Activated T-cell treated with anti-CD3 and anti-CD28 coated beads, Interleukin-2, amount 50 U/mL, for 24 hours (primary cell): Measurements from ENCODE around the gene CDK6.
A peak's percentile ranks its signal among the peaks of the same experiment; 100 is the strongest.

ENCODE experiments used
- DNase-seq: peaks from one replicate; pipeline ENCODE4 v3.0.0-alpha.2; 2020
- H3K27ac Mint-ChIP-seq: 2 replicates; pipeline ENCODE4 v1.8.0; 2020; ENCODE audit warnings: mild to moderate bottlenecking, mixed read lengths
- H3K27me3 Mint-ChIP-seq: 2 replicates; pipeline ENCODE4 v1.8.0; 2020; ENCODE audit warnings: mixed read lengths
- H3K36me3 Mint-ChIP-seq: 2 replicates; pipeline ENCODE4 v1.8.0; 2020; ENCODE audit warnings: low read depth, mixed read lengths
- H3K4me1 Mint-ChIP-seq: 2 replicates; pipeline ENCODE4 v1.8.0; 2020; ENCODE audit warnings: low read depth, mixed read lengths
- H3K4me3 Mint-ChIP-seq: 2 replicates; pipeline ENCODE4 v1.8.0; 2020; ENCODE audit warnings: mild to moderate bottlenecking, moderate library complexity, mixed read lengths
- H3K9me3 Mint-ChIP-seq: 2 replicates; pipeline ENCODE4 v1.8.0; 2020; ENCODE audit warnings: mixed read lengths

Gene CDK6

GRCh38 chr7:92708111-92709042, 128.0 kb downstream of the CDK6 start:
- no peaks in the 10 kb centered on the region for H3K27me3 Mint-ChIP-seq
- H3K9me3 Mint-ChIP-seq: peaks cover 2% of the 10 kb centered on the region
- peak overlapping the region; percentile 96 for H3K27ac Mint-ChIP-seq
- H3K4me1 Mint-ChIP-seq: peaks cover 61% of the 10 kb centered on the region
- peaks cover 78% of the 10 kb centered on the region for H3K36me3 Mint-ChIP-seq
- H3K4me3 Mint-ChIP-seq: peak overlapping the region; percentile 32
- no peak for DNase-seq

- H3K27me3 Mint-ChIP-seq: no peaks in the 10 kb centered on the region
These were observed 128.9 kb downstream of the CDK6 start for GRCh38 chr7:92707435-92707834.

GRCh38 chr7:92706563-92706962, 129.8 kb downstream of the CDK6 start:
- Mint-ChIP-seq H3K27ac (peak overlapping the region; percentile 96), H3K27me3 (no peaks in the 10 kb centered on the region), H3K4me1 (peaks cover 67% of the 10 kb centered on the region), H3K36me3 (peaks cover 75% of the 10 kb centered on the region), H3K4me3 (peak overlapping the region; percentile 52), H3K9me3 (peaks cover 2% of the 10 kb centered on the region)
- DNase-seq: no peak

More at GRCh38 chr7:92707435-92707834, 128.9 kb downstream of the CDK6 start:
- Mint-ChIP-seq H3K4me3 (peak overlapping the region; percentile 32), H3K4me1 (peaks cover 64% of the 10 kb centered on the region), H3K27ac (peak overlapping the region; percentile 96), H3K9me3 (peaks cover 2% of the 10 kb centered on the region), H3K36me3 (peaks cover 79% of the 10 kb centered on the region)
- no peak for DNase-seq

GRCh38 chr7:92705831-92706230, 130.5 kb downstream of the CDK6 start:
- Mint-ChIP-seq H3K36me3 (peaks cover 75% of the 10 kb centered on the region), H3K4me3 (no peak overlapping the region), H3K27ac (peak overlapping the region; percentile 96), H3K9me3 (peaks cover 2% of the 10 kb centered on the region), H3K27me3 (no peaks in the 10 kb centered on the region), H3K4me1 (peaks cover 71% of the 10 kb centered on the region)
- no peak for DNase-seq

GRCh38 chr7:92704858-92705257, 131.5 kb downstream of the CDK6 start:
- Mint-ChIP-seq H3K27ac (peak overlapping the region; percentile 24), H3K36me3 (peaks cover 75% of the 10 kb centered on the region), H3K9me3 (peaks cover 2% of the 10 kb centered on the region), H3K4me3 (no peak overlapping the region), H3K27me3 (no peaks in the 10 kb centered on the region), H3K4me1 (peaks cover 70% of the 10 kb centered on the region)
- no peak for DNase-seq

GRCh38 chr7:92702535-92702934, 133.8 kb downstream of the CDK6 start:
- no peak overlapping the region for H3K4me3 Mint-ChIP-seq
- no peak for DNase-seq
- peaks cover 85% of the 10 kb centered on the region for H3K36me3 Mint-ChIP-seq
- H3K27ac Mint-ChIP-seq: no peak overlapping the region
- peaks cover 57% of the 10 kb centered on the region for H3K4me1 Mint-ChIP-seq
- no peaks in the 10 kb centered on the region for H3K27me3 Mint-ChIP-seq
- H3K9me3 Mint-ChIP-seq: peaks cover 2% of the 10 kb centered on the region

- no peak for DNase-seq
- H3K9me3 Mint-ChIP-seq: no peaks in the 10 kb centered on the region
- no peak overlapping the region for H3K4me3 Mint-ChIP-seq
- no peak overlapping the region for H3K27ac Mint-ChIP-seq
- peaks cover 53% of the 10 kb centered on the region for H3K4me1 Mint-ChIP-seq
- no peaks in the 10 kb centered on the region for H3K27me3 Mint-ChIP-seq
- H3K36me3 Mint-ChIP-seq: peaks cover 86% of the 10 kb centered on the region
These were observed 136.3 kb downstream of the CDK6 start for GRCh38 chr7:92699966-92700514.

GRCh38 chr7:92699560-92699959, 136.8 kb downstream of the CDK6 start:
- no peak overlapping the region for H3K27ac Mint-ChIP-seq

GRCh38 chr7:92698237-92698841, 138.0 kb downstream of the CDK6 start:
- Mint-ChIP-seq H3K4me3 (no peak overlapping the region), H3K9me3 (no peaks in the 10 kb centered on the region), H3K27me3 (no peaks in the 10 kb centered on the region), H3K27ac (no peak overlapping the region), H3K36me3 (peaks cover 86% of the 10 kb centered on the region), H3K4me1 (peaks cover 56% of the 10 kb centered on the region)
- no peak for DNase-seq

More at GRCh38 chr7:92699560-92699959, 136.8 kb downstream of the CDK6 start:
- Mint-ChIP-seq H3K27me3 (no peaks in the 10 kb centered on the region), H3K4me1 (peaks cover 53% of the 10 kb centered on the region), H3K9me3 (no peaks in the 10 kb centered on the region), H3K4me3 (no peak overlapping the region), H3K36me3 (peaks cover 86% of the 10 kb centered on the region)
- DNase-seq: no peak

- DNase-seq: no peak
- Mint-ChIP-seq H3K36me3 (peaks cover 87% of the 10 kb centered on the region), H3K27me3 (no peaks in the 10 kb centered on the region), H3K4me1 (peaks cover 61% of the 10 kb centered on the region), H3K9me3 (no peaks in the 10 kb centered on the region), H3K4me3 (no peak overlapping the region), H3K27ac (no peak overlapping the region)
These were observed 139.0 kb downstream of the CDK6 start for GRCh38 chr7:92697414-92697813.

- Mint-ChIP-seq H3K9me3 (no peaks in the 10 kb centered on the region), H3K27ac (no peak overlapping the region), H3K27me3 (no peaks in the 10 kb centered on the region), H3K4me1 (peaks cover 64% of the 10 kb centered on the region), H3K36me3 (peaks cover 91% of the 10 kb centered on the region), H3K4me3 (no peak overlapping the region)
- DNase-seq: no peak
These were observed 139.4 kb downstream of the CDK6 start for GRCh38 chr7:92697012-92697411.

GRCh38 chr7:92696584-92696983, 139.8 kb downstream of the CDK6 start:
- no peak overlapping the region for H3K27ac Mint-ChIP-seq
- peaks cover 92% of the 10 kb centered on the region for H3K36me3 Mint-ChIP-seq
- H3K4me1 Mint-ChIP-seq: peaks cover 65% of the 10 kb centered on the region
- DNase-seq: no peak
- H3K9me3 Mint-ChIP-seq: no peaks in the 10 kb centered on the region
- no peak overlapping the region for H3K4me3 Mint-ChIP-seq
- no peaks in the 10 kb centered on the region for H3K27me3 Mint-ChIP-seq

- Mint-ChIP-seq H3K9me3 (no peaks in the 10 kb centered on the region), H3K27me3 (no peaks in the 10 kb centered on the region), H3K27ac (peak overlapping the region; percentile 38), H3K4me3 (peak overlapping the region; percentile 24), H3K36me3 (peaks cover 91% of the 10 kb centered on the region), H3K4me1 (peaks cover 67% of the 10 kb centered on the region)
- no peak for DNase-seq
These were observed 140.8 kb downstream of the CDK6 start for GRCh38 chr7:92695308-92696261.

- no peaks in the 10 kb centered on the region for H3K27me3 Mint-ChIP-seq
- H3K4me3 Mint-ChIP-seq: no peak overlapping the region
- H3K36me3 Mint-ChIP-seq: peaks cover 91% of the 10 kb centered on the region
- no peak overlapping the region for H3K27ac Mint-ChIP-seq
- H3K4me1 Mint-ChIP-seq: peaks cover 64% of the 10 kb centered on the region
- no peaks in the 10 kb centered on the region for H3K9me3 Mint-ChIP-seq
- no peak for DNase-seq
These were observed 142.2 kb downstream of the CDK6 start for GRCh38 chr7:92694211-92694610.
